HepG2 (cell line): ENCODE measurements around the gene NAIF1. TPM values are rescaled to one million over a fixed set of nuclear protein-coding genes. Genes with fewer than 3 reads are reported as not detected.

Experiments
- CEBPB ChIP-seq: IDR thresholded peaks from 2 replicates; pipeline ENCODE4 v1.6.1; 2011; ENCODE audit warnings: low read depth, low read length, improper control_type of control experiment, borderline replicate concordance
- NFKB2 ChIP-seq: sonication (generic); formaldehyde crosslinking; IDR thresholded peaks from 2 replicates; pipeline ENCODE4 v1.4.0; 2020; ENCODE audit warnings: missing genetic modification reagents, borderline replicate concordance
- ONECUT2 ChIP-seq: sonication (generic); formaldehyde crosslinking; IDR thresholded peaks from 2 replicates; pipeline ENCODE4 v1.4.0; 2020; ENCODE audit warnings: missing genetic modification reagents
- POLR2AphosphoS2 ChIP-seq: IDR thresholded peaks from 2 replicates; pipeline ENCODE4 v1.6.1; 2011; ENCODE audit warnings: low read depth, low read length, improper control_type of control experiment
- SRY ChIP-seq: sonication (generic); formaldehyde crosslinking; IDR thresholded peaks from 2 replicates; pipeline ENCODE4 v1.8.0; 2022; ENCODE audit warnings: mild to moderate bottlenecking, missing genetic modification reagents
- TSC22D2 ChIP-seq: sonication (generic); formaldehyde crosslinking; IDR thresholded peaks from 2 replicates; pipeline ENCODE4 v1.5.1; 2020; ENCODE audit warnings: missing genetic modification reagents, mild to moderate bottlenecking, borderline replicate concordance
- XBP1 ChIP-seq: sonication (generic); formaldehyde crosslinking; IDR thresholded peaks from 2 replicates; pipeline ENCODE4 v1.5.0; 2020; ENCODE audit warnings: missing genetic modification reagents
- ZFP91 ChIP-seq: sonication (generic); formaldehyde crosslinking; IDR thresholded peaks from 2 replicates; pipeline ENCODE4 v1.9.0; 2022; ENCODE audit warnings: missing genetic modification reagents, mild to moderate bottlenecking, borderline replicate concordance
- ZKSCAN1 ChIP-seq: fragments of 150-350 bp; IDR thresholded peaks from 2 replicates; pipeline ENCODE4 v1.6.1; 2014; ENCODE audit warnings: low read length
- ZNF17 ChIP-seq: sonication (generic); formaldehyde crosslinking; IDR thresholded peaks from 2 replicates; pipeline ENCODE4 v1.5.0; 2020; ENCODE audit warnings: mild to moderate bottlenecking, missing genetic modification reagents
- ZNF331 ChIP-seq: sonication (generic); formaldehyde crosslinking; IDR thresholded peaks from 2 replicates; pipeline ENCODE4 v1.4.0; 2020; ENCODE audit warnings: missing genetic modification reagents
- ZNF687 ChIP-seq: sonication (generic); formaldehyde crosslinking; IDR thresholded peaks from 2 replicates; pipeline ENCODE4 v1.5.1; 2020; ENCODE audit warnings: mild to moderate bottlenecking, missing genetic modification reagents, moderate library complexity
- polyA plus RNA-seq, 8 experiments: library from polyadenylated mRNA; depleted of rRNA in 3 of 8; stranded (reverse) in 7 of 8; unstranded in 1 of 8; fragments of >200 nt; fragmentation: Illumina TruSeq in 4 of 8; extraction: Trizol in 4 of 8; gene quantifications; 2 replicates each; pipeline versions ENCODE4 v1.2.1 to v1.2.3, GENCODE V29; 2011 to 2016; ENCODE audit warnings: low read depth in 4 of 8, missing spikeins in 1 of 8, mixed read lengths in 1 of 8; ENCODE audit not compliant: insufficient read depth in 1 of 8
- total RNA-seq, 5 experiments: library from RNA; depleted of rRNA; stranded (reverse); fragments of >200 nt; fragmentation: Illumina TruSeq; extraction: Trizol; gene quantifications; 2 replicates each; pipeline ENCODE4 v1.2.3, GENCODE V29; 2016; ENCODE audit warnings: low read depth in 1 of 5
- TF ChIP-seq, protein P1 (sequence below), 2 experiments: IDR thresholded peaks; 2 replicates each; pipeline ENCODE4 v1.6.1; 2011 to 2012; ENCODE audit warnings: low read length in 2 of 2, borderline replicate concordance in 1 of 2, low read depth in 1 of 2, mild to moderate bottlenecking in 1 of 2, moderate library complexity in 1 of 2
- TF ChIP-seq, protein P2 (sequence below): sonication (generic); formaldehyde crosslinking; IDR thresholded peaks from 2 replicates; pipeline ENCODE4 v1.8.0; 2022; ENCODE audit warnings: mild to moderate bottlenecking, missing genetic modification reagents; ENCODE audit not compliant: insufficient replicate concordance

Gene NAIF1
- total and polyA plus RNA-seq, 2 of the 13 experiments (the other 11 are each of a cell fraction or from before 2014, with no cell fraction given): 6.0 to 6.9 TPM

- TF ChIP-seq, protein P1, sequence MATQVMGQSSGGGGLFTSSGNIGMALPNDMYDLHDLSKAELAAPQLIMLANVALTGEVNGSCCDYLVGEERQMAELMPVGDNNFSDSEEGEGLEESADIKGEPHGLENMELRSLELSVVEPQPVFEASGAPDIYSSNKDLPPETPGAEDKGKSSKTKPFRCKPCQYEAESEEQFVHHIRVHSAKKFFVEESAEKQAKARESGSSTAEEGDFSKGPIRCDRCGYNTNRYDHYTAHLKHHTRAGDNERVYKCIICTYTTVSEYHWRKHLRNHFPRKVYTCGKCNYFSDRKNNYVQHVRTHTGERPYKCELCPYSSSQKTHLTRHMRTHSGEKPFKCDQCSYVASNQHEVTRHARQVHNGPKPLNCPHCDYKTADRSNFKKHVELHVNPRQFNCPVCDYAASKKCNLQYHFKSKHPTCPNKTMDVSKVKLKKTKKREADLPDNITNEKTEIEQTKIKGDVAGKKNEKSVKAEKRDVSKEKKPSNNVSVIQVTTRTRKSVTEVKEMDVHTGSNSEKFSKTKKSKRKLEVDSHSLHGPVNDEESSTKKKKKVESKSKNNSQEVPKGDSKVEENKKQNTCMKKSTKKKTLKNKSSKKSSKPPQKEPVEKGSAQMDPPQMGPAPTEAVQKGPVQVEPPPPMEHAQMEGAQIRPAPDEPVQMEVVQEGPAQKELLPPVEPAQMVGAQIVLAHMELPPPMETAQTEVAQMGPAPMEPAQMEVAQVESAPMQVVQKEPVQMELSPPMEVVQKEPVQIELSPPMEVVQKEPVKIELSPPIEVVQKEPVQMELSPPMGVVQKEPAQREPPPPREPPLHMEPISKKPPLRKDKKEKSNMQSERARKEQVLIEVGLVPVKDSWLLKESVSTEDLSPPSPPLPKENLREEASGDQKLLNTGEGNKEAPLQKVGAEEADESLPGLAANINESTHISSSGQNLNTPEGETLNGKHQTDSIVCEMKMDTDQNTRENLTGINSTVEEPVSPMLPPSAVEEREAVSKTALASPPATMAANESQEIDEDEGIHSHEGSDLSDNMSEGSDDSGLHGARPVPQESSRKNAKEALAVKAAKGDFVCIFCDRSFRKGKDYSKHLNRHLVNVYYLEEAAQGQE (IDR thresholded peaks at IDR 0.05; ENCODE audit: borderline replicate concordance in 1 of 2, low read depth in 1 of 2, low read length in 2 of 2): 0 out of 4 replicates have a peak, but pooled peaks of 1 of the 2 experiments have one; percentile 9
- TF ChIP-seq ZNF687 (peak; percentile 99), TSC22D2 (CRISPR knock-in tag) (no peak), XBP1 (CRISPR knock-in tag) (no peak), ZFP91 (CRISPR knock-in tag) (peak; percentile 89), POLR2AphosphoS2 (no peak), NFKB2 (CRISPR knock-in tag) (peak; percentile 82; the same call in 1 of the 2 replicates), ZKSCAN1 (no peak), ONECUT2 (no peak), SRY (CRISPR knock-in tag) (no peak; the same call in 1 of the 2 replicates), ZNF17 (CRISPR knock-in tag) (no peak), CEBPB (no peak), ZNF331 (CRISPR knock-in tag) (peak; percentile 95)
- TF ChIP-seq, protein P2, sequence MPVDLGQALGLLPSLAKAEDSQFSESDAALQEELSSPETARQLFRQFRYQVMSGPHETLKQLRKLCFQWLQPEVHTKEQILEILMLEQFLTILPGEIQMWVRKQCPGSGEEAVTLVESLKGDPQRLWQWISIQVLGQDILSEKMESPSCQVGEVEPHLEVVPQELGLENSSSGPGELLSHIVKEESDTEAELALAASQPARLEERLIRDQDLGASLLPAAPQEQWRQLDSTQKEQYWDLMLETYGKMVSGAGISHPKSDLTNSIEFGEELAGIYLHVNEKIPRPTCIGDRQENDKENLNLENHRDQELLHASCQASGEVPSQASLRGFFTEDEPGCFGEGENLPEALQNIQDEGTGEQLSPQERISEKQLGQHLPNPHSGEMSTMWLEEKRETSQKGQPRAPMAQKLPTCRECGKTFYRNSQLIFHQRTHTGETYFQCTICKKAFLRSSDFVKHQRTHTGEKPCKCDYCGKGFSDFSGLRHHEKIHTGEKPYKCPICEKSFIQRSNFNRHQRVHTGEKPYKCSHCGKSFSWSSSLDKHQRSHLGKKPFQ (CRISPR knock-in tag): peak; percentile 99
Measured at GRCh38 chr9:128115187-128116103, 48.3 kb upstream of the NAIF1 start (continued).
